A549 (cell line): ENCODE results near the gene TEX55. TPM values are rescaled to one million over a fixed set of nuclear protein-coding genes. Genes with fewer than 3 reads are reported as not detected.

Experiments
- ATAC-seq, 2 experiments: fragments of 200-7000 bp in 1 of 2; fragments of >200 bp in 1 of 2; cut with Nextera tagmentation in 1 of 2; cut with Tn5 transposase in 1 of 2; 3 replicates each; pipeline versions ENCODE4 v1.8.0 to v1.9.1; 2018 to 2020; ENCODE audit warnings: mild to moderate bottlenecking in 1 of 2, moderate library complexity in 1 of 2
- CTCF ChIA-PET: fragments of 300-600 bp; sonication (Branson Sonifier 250); formaldehyde crosslinking; extraction: SDS; loops from one replicate; lab custom pipeline; 2021; ENCODE audit warnings: antibody characterized with exemption, inconsistent platforms; lab: Yijun Ruan, JAX
- POLR2A ChIA-PET: fragments of 350-600 bp; formaldehyde crosslinking; extraction: SDS; loops from one replicate; lab custom pipeline; 2021; ENCODE audit warnings: antibody characterized with exemption, inconsistent platforms; lab: Yijun Ruan, JAX
- DNase-seq, 2 experiments: peaks; one replicate each; pipeline versions ENCODE4 v3.0.0 to v3.0.0-alpha.2; 2011 to 2016; ENCODE audit warnings: low read depth in 1 of 2, low spot score in 1 of 2
- FAIRE-seq: peaks from 2 replicates; lab custom pipeline; 2011; peaks lifted over from hg19 to GRCh38; lab: Jason Lieb, UNC
- H3K27ac ChIP-seq, 2 experiments: fragments of >200 bp; sonication (Bioruptor Twin); formaldehyde crosslinking; 3 replicates each; pipeline ENCODE4 v1.5.1; 2016 to 2017
- H3K4me1 ChIP-seq: fragments of >200 bp; sonication (Bioruptor Twin); formaldehyde crosslinking; 3 replicates; pipeline ENCODE4 v1.6.1; 2016
- H3K4me2 ChIP-seq: fragments of >200 bp; sonication (Bioruptor Twin); formaldehyde crosslinking; 3 replicates; pipeline ENCODE4 v1.6.1; 2016
- H3K4me3 ChIP-seq: fragments of >200 bp; sonication (Bioruptor Twin); formaldehyde crosslinking; 3 replicates; pipeline ENCODE4 v1.5.1; 2016
- H3K9me3 ChIP-seq: fragments of >200 bp; sonication (Bioruptor Twin); formaldehyde crosslinking; 3 replicates; pipeline ENCODE4 v1.6.1; 2016
- BCL3 ChIP-seq: fragments of >200 bp; sonication (Bioruptor Twin); formaldehyde crosslinking; IDR thresholded peaks from 3 replicates; pipeline ENCODE4 v1.6.1; 2016
- BHLHE40 ChIP-seq: IDR thresholded peaks from 2 replicates; pipeline ENCODE4 v1.6.1; 2012; ENCODE audit warnings: low read depth, low read length, inconsistent platforms
- CEBPB ChIP-seq, 2 experiments: fragments of >200 bp in 1 of 2; sonication (Bioruptor Twin) in 1 of 2; formaldehyde crosslinking in 1 of 2; IDR thresholded peaks; 2 replicates each; pipeline ENCODE4 v1.6.1; 2012 to 2016
- CHD4 ChIP-seq: fragments of 200-600 bp; sonication (generic); IDR thresholded peaks from 2 replicates; pipeline ENCODE4 v1.6.1; 2016; ENCODE audit warnings: antibody characterized with exemption, mild to moderate bottlenecking, borderline replicate concordance
- E2F6 ChIP-seq: IDR thresholded peaks from 2 replicates; pipeline ENCODE4 v1.6.1; 2012; ENCODE audit warnings: low read depth, borderline replicate concordance
- EHMT2 ChIP-seq: fragments of 200-600 bp; sonication (generic); IDR thresholded peaks from 2 replicates; pipeline ENCODE4 v1.6.1; 2016; ENCODE audit warnings: antibody characterized with exemption, low read depth, mild to moderate bottlenecking, moderate library complexity
- ELK1 ChIP-seq: fragments of 150-350 bp; IDR thresholded peaks from 2 replicates; pipeline ENCODE4 v1.6.1; 2014; ENCODE audit warnings: low read depth, mild to moderate bottlenecking, low read length
- EP300 ChIP-seq, 2 experiments: fragments of >200 bp; sonication (Bioruptor Twin); formaldehyde crosslinking; IDR thresholded peaks; 2 replicates in 1 of 2; 3 replicates in 1 of 2; pipeline ENCODE4 v1.6.1; 2016 to 2017
- ESRRA ChIP-seq: fragments of 150-350 bp; IDR thresholded peaks from 2 replicates; pipeline ENCODE4 v1.6.1; 2014; ENCODE audit warnings: mild to moderate bottlenecking, low read length, borderline replicate concordance
- FOSB ChIP-seq: fragments of 250-450 bp; sonication (Bioruptor Pico); IDR thresholded peaks from 2 replicates; pipeline ENCODE4 v1.5.0; 2020; ENCODE audit warnings: mild to moderate bottlenecking, moderate library complexity
- FOSL2 ChIP-seq, 2 experiments: fragments of 450-650 bp in 1 of 2; fragments of >200 bp in 1 of 2; sonication (Bioruptor Twin) in 1 of 2; formaldehyde crosslinking; IDR thresholded peaks; 2 replicates each; pipeline versions ENCODE4 v1.5.0 to v1.6.1; 2016 to 2020; ENCODE audit warnings: mild to moderate bottlenecking in 1 of 2, moderate library complexity in 1 of 2
- GATA3 ChIP-seq: IDR thresholded peaks from 2 replicates; pipeline ENCODE4 v1.6.1; 2012; ENCODE audit warnings: borderline replicate concordance
- HDAC2 ChIP-seq: fragments of 200-600 bp; sonication (generic); IDR thresholded peaks from 2 replicates; pipeline ENCODE4 v1.6.1; 2016
- HMGXB4 ChIP-seq: fragments of 250-450 bp; sonication (Bioruptor Pico); IDR thresholded peaks from 2 replicates; pipeline ENCODE4 v1.5.0; 2021; ENCODE audit warnings: mild to moderate bottlenecking, moderate library complexity, borderline replicate concordance
- HOXA7 ChIP-seq: fragments of 250-450 bp; sonication (Bioruptor Pico); IDR thresholded peaks from 2 replicates; pipeline ENCODE4 v1.5.0; 2020; ENCODE audit warnings: mild to moderate bottlenecking, moderate library complexity
- HOXB13 ChIP-seq: fragments of 250-450 bp; sonication (Bioruptor Pico); IDR thresholded peaks from 2 replicates; pipeline ENCODE4 v1.5.0; 2020; ENCODE audit warnings: low read depth, mild to moderate bottlenecking, moderate library complexity
- HOXB5 ChIP-seq: fragments of 250-450 bp; sonication (Bioruptor Pico); IDR thresholded peaks from 2 replicates; pipeline ENCODE4 v1.5.0; 2020; ENCODE audit warnings: mild to moderate bottlenecking, moderate library complexity
- JUN ChIP-seq, 2 experiments: fragments of >200 bp; sonication (Bioruptor Twin); formaldehyde crosslinking; IDR thresholded peaks; 2 replicates in 1 of 2; 3 replicates in 1 of 2; pipeline ENCODE4 v1.6.1; 2016 to 2017
- JUNB ChIP-seq: fragments of >200 bp; sonication (Bioruptor Twin); formaldehyde crosslinking; IDR thresholded peaks from 2 replicates; pipeline ENCODE4 v1.6.1; 2016
- KDM5A ChIP-seq: fragments of 200-600 bp; sonication (generic); IDR thresholded peaks from 2 replicates; pipeline ENCODE4 v1.6.1; 2016; ENCODE audit warnings: antibody characterized with exemption, mild to moderate bottlenecking
- MAFK ChIP-seq: fragments of 450-650 bp; IDR thresholded peaks from 2 replicates; pipeline ENCODE4 v1.6.1; 2014; ENCODE audit not compliant: partially characterized antibody
- MAX ChIP-seq: IDR thresholded peaks from 2 replicates; pipeline ENCODE4 v1.6.1; 2012
- MAZ ChIP-seq: fragments of 150-350 bp; IDR thresholded peaks from 2 replicates; pipeline ENCODE4 v1.6.1; 2014; ENCODE audit warnings: antibody characterized with exemption, low read depth, low read length, borderline replicate concordance
- MYC ChIP-seq: IDR thresholded peaks from 2 replicates; pipeline ENCODE4 v1.6.1; 2012; ENCODE audit warnings: mild to moderate bottlenecking, inconsistent platforms, low read length, improper control_type of control experiment, borderline replicate concordance
- NFE2L2 ChIP-seq: fragments of 150-350 bp; conservative IDR thresholded peaks from 2 replicates; pipeline ENCODE4 v1.6.1; 2014; ENCODE audit warnings: low read length
- PHF8 ChIP-seq: fragments of 200-600 bp; sonication (generic); IDR thresholded peaks from 2 replicates; pipeline ENCODE4 v1.6.1; 2016; ENCODE audit warnings: low read depth, mild to moderate bottlenecking, antibody characterized with exemption, moderate library complexity, borderline replicate concordance
- POLR2AphosphoS2 ChIP-seq: conservative IDR thresholded peaks from 2 replicates; pipeline ENCODE4 v1.6.1; 2012; ENCODE audit warnings: low read length, improper control_type of control experiment, inconsistent platforms
- REST ChIP-seq: fragments of 200-600 bp; sonication (generic); IDR thresholded peaks from 2 replicates; pipeline ENCODE4 v1.6.1; 2016; ENCODE audit warnings: antibody characterized with exemption, mild to moderate bottlenecking, moderate library complexity
- RFX5 ChIP-seq: fragments of 450-650 bp; IDR thresholded peaks from 2 replicates; pipeline ENCODE4 v1.7.1; 2014; ENCODE audit warnings: antibody characterized with exemption, mild to moderate bottlenecking, moderate library complexity
- TP53 ChIP-seq: fragments of 250-450 bp; sonication (Bioruptor Pico); IDR thresholded peaks from 2 replicates; pipeline ENCODE4 v1.5.0; 2021; ENCODE audit warnings: mild to moderate bottlenecking, moderate library complexity
- ZFP36 ChIP-seq: fragments of 450-650 bp; IDR thresholded peaks from 2 replicates; pipeline ENCODE4 v1.6.1; 2014; ENCODE audit warnings: borderline replicate concordance; ENCODE audit not compliant: partially characterized antibody
- ZNF302 ChIP-seq: fragments of 250-450 bp; sonication (Bioruptor Pico); IDR thresholded peaks from 2 replicates; pipeline ENCODE4 v1.9.0; 2021; ENCODE audit warnings: inconsistent platforms, mild to moderate bottlenecking, moderate library complexity
- ZSCAN20 ChIP-seq: fragments of 250-450 bp; sonication (Bioruptor Pico); IDR thresholded peaks from 2 replicates; pipeline ENCODE4 v1.8.0; 2022; ENCODE audit warnings: mild to moderate bottlenecking, moderate library complexity
- WGBS: methylation state at CpG from one replicate; pipeline ENCODE4 v1.1.6; 2017; ENCODE audit errors: missing lambda C conversion rate; 5-methylcytosine and 5-hydroxymethylcytosine counted together
- polyA plus RNA-seq, 4 experiments: library from polyadenylated mRNA; depleted of rRNA in 3 of 4; stranded (reverse); fragments of >200 nt; fragmentation: RNase III in 1 of 4; extraction: RNeasy Plus Mini Kit Qiagen cat#74134 plus additional on column Dnase treatment in 1 of 4; gene quantifications; 2 replicates in 3 of 4; 3 replicates in 1 of 4; pipeline ENCODE4 v1.2.3, GENCODE V29; 2011 to 2017

TEX55 gene
- polyA plus RNA-seq, 2 of the 4 experiments (the other 2 are of a cell fraction) = 0.08 TPM; not detected in 1

GRCh38 chr3:119181765-119182164 is 35.8 kb downstream of the TEX55 start:
- Histone ChIP-seq H3K4me2 (peak overlapping the region; percentile 64), H3K9me3 (no peaks in the 10 kb centered on the region), H3K4me3 (no peak overlapping the region), H3K4me1 (peaks cover 77% of the 10 kb centered on the region), H3K27ac (peak overlapping the region; percentile 92 to 93)
- no peak for FAIRE-seq
- peak; percentile 68 to 97 for DNase-seq
- WGBS = 0% methylated on average over 3 of the region's 3 CpGs
- peak; percentile 75 to 87 for ATAC-seq
- CTCF ChIA-PET = interaction anchor here (1.3 kb wide), 1 partner anchor 147 kb away, joined by 3 read pairs; the partner anchor contains the start of gene IGSF11
- POLR2A ChIA-PET = no interaction called here
- TF ChIP-seq MAX = peak; percentile 84
- no peak for TF ChIP-seq ZSCAN20
- TF ChIP-seq HMGXB4 (CRISPR knock-in tag) = no peak
- TF ChIP-seq ESRRA = peak; percentile 76; the same call in 1 of the 2 replicates
- no peak for TF ChIP-seq BCL3
- no peak for TF ChIP-seq MAZ
- peak; percentile 81; the same call in 1 of the 2 replicates for TF ChIP-seq GATA3
- TF ChIP-seq HOXB13 (CRISPR knock-in tag) = peak; percentile 72; the same call in 1 of the 2 replicates
- no peak for TF ChIP-seq EHMT2
- TF ChIP-seq ZFP36 = no peak
- no peak for TF ChIP-seq REST
- TF ChIP-seq BHLHE40 = no peak
- TF ChIP-seq NFE2L2 = no peak
- no peak for TF ChIP-seq ELK1
- TF ChIP-seq HDAC2 = no peak
- TF ChIP-seq KDM5A = no peak
- TF ChIP-seq EP300 (IDR thresholded peaks at IDR 0.05) = peak in 1 of 2 experiments; percentile 58; a peak in 1 of 5 replicates
- no peak for TF ChIP-seq E2F6
- TF ChIP-seq MYC = 0 out of 2 replicates have a peak, but pooled peaks have one; percentile 35
- TF ChIP-seq TP53 = no peak
- TF ChIP-seq JUNB = 0 out of 2 replicates have a peak, but pooled peaks have one; percentile 11
- no peak for TF ChIP-seq FOSB (CRISPR knock-in tag)
- TF ChIP-seq CHD4 = no peak
- TF ChIP-seq RFX5 = no peak
- no peak for TF ChIP-seq HOXA7 (CRISPR knock-in tag)
- TF ChIP-seq ZNF302 (CRISPR knock-in tag) = no peak
- peak in 1 of 2 experiments; percentile 63; a peak in 2 of 4 replicates for TF ChIP-seq CEBPB (IDR thresholded peaks at IDR 0.05)
- no peak for TF ChIP-seq PHF8
- TF ChIP-seq FOSL2 (IDR thresholded peaks at IDR 0.05) = no peak
- TF ChIP-seq FOSL2 (CRISPR knock-in tag; IDR thresholded peaks at IDR 0.05) = peak; percentile 66; the same call in 1 of the 2 replicates
- no peak for TF ChIP-seq MAFK
- TF ChIP-seq POLR2AphosphoS2 = no peak
- TF ChIP-seq JUN (IDR thresholded peaks at IDR 0.05) = 0 out of 5 replicates have a peak, but pooled peaks have one; percentile 18 to 21
- peak; percentile 68; the same call in 1 of the 2 replicates for TF ChIP-seq HOXB5 (CRISPR knock-in tag)
